D721Med (cell line): ENCODE measurements around the gene USH1C.

Experiments
- DNase-seq: peaks from one replicate; pipeline ENCODE4 v3.0.0; 2011; ENCODE audit warnings: low spot score; ENCODE audit not compliant: insufficient read length
- FAIRE-seq: peaks from 2 replicates; lab custom pipeline; 2011; peaks lifted over from hg19 to GRCh38; lab: Jason Lieb, UNC
- TF ChIP-seq, protein P1 (sequence below): IDR thresholded peaks from 2 replicates; pipeline ENCODE4 v1.5.1; 2012; ENCODE audit warnings: mild to moderate bottlenecking, control low read depth; ENCODE audit not compliant: insufficient read depth; ENCODE audit errors: missing control alignments

USH1C gene

GRCh38 chr11:17498058-17498457, 46.2 kb downstream of the USH1C start:
- DNase-seq (no peak), FAIRE-seq (no peak)
- TF ChIP-seq, protein P1, sequence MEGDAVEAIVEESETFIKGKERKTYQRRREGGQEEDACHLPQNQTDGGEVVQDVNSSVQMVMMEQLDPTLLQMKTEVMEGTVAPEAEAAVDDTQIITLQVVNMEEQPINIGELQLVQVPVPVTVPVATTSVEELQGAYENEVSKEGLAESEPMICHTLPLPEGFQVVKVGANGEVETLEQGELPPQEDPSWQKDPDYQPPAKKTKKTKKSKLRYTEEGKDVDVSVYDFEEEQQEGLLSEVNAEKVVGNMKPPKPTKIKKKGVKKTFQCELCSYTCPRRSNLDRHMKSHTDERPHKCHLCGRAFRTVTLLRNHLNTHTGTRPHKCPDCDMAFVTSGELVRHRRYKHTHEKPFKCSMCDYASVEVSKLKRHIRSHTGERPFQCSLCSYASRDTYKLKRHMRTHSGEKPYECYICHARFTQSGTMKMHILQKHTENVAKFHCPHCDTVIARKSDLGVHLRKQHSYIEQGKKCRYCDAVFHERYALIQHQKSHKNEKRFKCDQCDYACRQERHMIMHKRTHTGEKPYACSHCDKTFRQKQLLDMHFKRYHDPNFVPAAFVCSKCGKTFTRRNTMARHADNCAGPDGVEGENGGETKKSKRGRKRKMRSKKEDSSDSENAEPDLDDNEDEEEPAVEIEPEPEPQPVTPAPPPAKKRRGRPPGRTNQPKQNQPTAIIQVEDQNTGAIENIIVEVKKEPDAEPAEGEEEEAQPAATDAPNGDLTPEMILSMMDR, result no peak

- DNase-seq (no peak), FAIRE-seq (no peak)
- TF ChIP-seq, protein P1, result no peak
These were observed 47.8 kb downstream of the USH1C start for GRCh38 chr11:17496406-17496805.

GRCh38 chr11:17494019-17494418, 50.2 kb downstream of the USH1C start:
- DNase-seq (no peak), FAIRE-seq (no peak)
- TF ChIP-seq, protein P1, result no peak

- TF ChIP-seq, protein P1, result no peak
- DNase-seq, result no peak
These were observed 53.3 kb downstream of the USH1C start for GRCh38 chr11:17490938-17491337.

DNA sequence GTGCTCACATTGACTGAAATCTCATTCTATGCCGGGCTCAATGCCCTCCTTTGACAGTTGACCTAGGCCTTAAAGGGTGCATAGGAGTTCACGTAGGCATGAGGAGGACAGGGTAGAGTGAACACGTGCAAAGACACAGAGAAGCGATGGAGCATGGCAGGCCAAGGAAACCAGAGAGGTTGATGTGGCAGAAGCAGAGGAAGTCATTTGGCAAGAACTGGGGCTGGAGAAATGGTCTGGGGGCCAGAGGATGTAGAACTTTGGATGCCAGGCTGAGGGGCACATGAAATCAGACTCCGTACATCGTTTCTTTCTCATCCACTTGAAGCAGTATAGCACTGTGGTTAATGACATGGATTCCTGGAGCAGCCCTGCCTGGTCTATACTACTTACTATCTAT, 54.0 kb downstream of the USH1C start:
- FAIRE-seq (no peak), DNase-seq (no peak)
- TF ChIP-seq, protein P1, result no peak

More at GRCh38 chr11:17490938-17491337, 53.3 kb downstream of the USH1C start:
- no peak for FAIRE-seq

DNA sequence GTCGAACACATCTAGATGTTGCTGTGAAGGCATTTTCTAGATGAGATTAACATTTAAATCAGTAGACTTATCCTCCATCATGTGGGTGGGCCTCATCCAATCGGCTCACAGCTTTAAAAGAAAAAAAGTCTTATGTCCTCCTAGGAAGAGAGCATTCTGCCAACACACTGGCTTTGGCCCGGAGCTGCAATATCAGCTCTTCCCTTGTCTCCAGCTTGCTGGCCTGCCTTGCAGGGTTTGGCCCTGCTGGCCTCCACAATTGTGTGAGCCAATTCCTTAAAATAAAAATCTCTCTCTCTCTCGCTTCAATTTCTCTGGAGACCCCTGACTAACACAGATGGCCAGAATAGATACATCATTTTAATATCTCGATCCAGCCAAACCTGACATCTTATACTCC, 54.5 kb downstream of the USH1C start:
- TF ChIP-seq, protein P1, result no peak
- no peak for FAIRE-seq

DNA sequence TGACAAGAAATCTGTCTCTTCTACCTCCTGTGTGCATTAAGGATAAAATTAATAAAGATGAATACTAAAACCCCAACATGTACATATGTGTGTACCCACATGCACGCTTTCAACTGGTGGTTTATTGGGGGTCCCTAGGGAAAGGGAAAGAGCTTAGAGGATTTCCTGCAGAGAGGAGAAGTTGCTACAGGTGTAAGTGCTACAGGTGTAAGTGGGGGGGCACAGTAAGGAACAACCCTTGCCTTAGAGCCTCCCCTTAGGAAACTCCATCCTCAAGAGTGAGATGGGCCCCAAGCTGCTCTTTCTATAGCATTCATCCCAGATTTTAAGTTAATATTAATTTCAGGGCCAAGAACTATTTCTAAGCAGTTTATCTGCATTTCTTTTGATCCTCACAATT, 55.7 kb downstream of the USH1C start:
- no peak for DNase-seq
- TF ChIP-seq, protein P1, result no peak
- no peak for FAIRE-seq

More for the DNA sequence above, 54.5 kb downstream of the USH1C start:
- DNase-seq, result no peak
